ENCODE data around the gene C18orf54. TPM values are rescaled to one million over a fixed set of nuclear protein-coding genes. Genes with fewer than 3 reads are reported as not detected.
"Not testable (repeated sequence)": the region's sequence is repeated elsewhere in the genome, so short reads cannot be mapped to it uniquely, and the experiment has no call there.

Gene C18orf54
- under 1 TPM; 0.43 to 0.45 TPM for polyA plus RNA-seq

GRCh38 chr18:54357660-54358494 lies at the start of gene C18orf54, which contains the start of gene STARD6:
Gene C18orf54, plus strand, starts transcription at chr18:54357906. Its CDS starts 2,667 bp downstream, at chr18:54360573.
Gene STARD6, minus strand, starts transcription at chr18:54357858. Its CDS starts 3,285 bp downstream, at chr18:54354573.
- no peaks in the 10 kb centered on the region for H3K4me1 ChIP-seq (ENCODE audit: control insufficient read depth in 2 of 2, insufficient read depth in 2 of 2, low read length in 1 of 2)
- H3K27ac ChIP-seq (ENCODE audit: low read depth in 2 of 2, low read length in 1 of 2): peak within 1 kb of the TSS; percentile 36 to 61
- H3K4me3 ChIP-seq (ENCODE audit: low read depth in 1 of 2, low read length in 2 of 2): peak within 1 kb of the TSS; percentile 78 to 84
- WGBS, 2 donors: 0 to 1% methylated on average over 62 of the region's 62 CpGs
- H3K27me3 ChIP-seq (ENCODE audit: control insufficient read depth in 1 of 2, insufficient read depth in 2 of 2, low read length in 2 of 2): no peaks in the 10 kb centered on the region
- H3K9me3 ChIP-seq (ENCODE audit: control insufficient read depth in 2 of 2, insufficient read depth in 1 of 2, low read depth in 1 of 2, low read length in 1 of 2): no peaks in the 10 kb centered on the region
- H3K36me3 ChIP-seq (ENCODE audit: control insufficient read depth in 2 of 2, insufficient read depth in 2 of 2, low read length in 1 of 2): no peaks in the 10 kb centered on the region

- not testable (repeated sequence) for H3K36me3 ChIP-seq (ENCODE audit: control insufficient read depth in 2 of 2, insufficient read depth in 2 of 2, low read length in 1 of 2); H3K4me3 ChIP-seq (ENCODE audit: low read depth in 1 of 2, low read length in 2 of 2); H3K27ac ChIP-seq (ENCODE audit: low read depth in 2 of 2, low read length in 1 of 2); H3K9me3 ChIP-seq (ENCODE audit: control insufficient read depth in 2 of 2, insufficient read depth in 1 of 2, low read depth in 1 of 2, low read length in 1 of 2); H3K4me1 ChIP-seq (ENCODE audit: control insufficient read depth in 2 of 2, insufficient read depth in 2 of 2, low read length in 1 of 2); H3K27me3 ChIP-seq (ENCODE audit: control insufficient read depth in 1 of 2, insufficient read depth in 2 of 2, low read length in 2 of 2)
- WGBS, 2 donors: 76 to 86% methylated on average over 8 of the region's 8 CpGs
Observed at GRCh38 chr18:54309564-54309963, 48.1 kb upstream of the C18orf54 start.

- Histone ChIP-seq H3K4me3 (ENCODE audit: low read depth in 1 of 2, low read length in 2 of 2) (no peak overlapping the region), H3K9me3 (ENCODE audit: control insufficient read depth in 2 of 2, insufficient read depth in 1 of 2, low read depth in 1 of 2, low read length in 1 of 2) (no peaks in the 10 kb centered on the region), H3K4me1 (ENCODE audit: control insufficient read depth in 2 of 2, insufficient read depth in 2 of 2, low read length in 1 of 2) (no peaks in the 10 kb centered on the region), H3K27me3 (ENCODE audit: control insufficient read depth in 1 of 2, insufficient read depth in 2 of 2, low read length in 2 of 2) (no peaks in the 10 kb centered on the region), H3K27ac (ENCODE audit: low read depth in 2 of 2, low read length in 1 of 2) (no peak overlapping the region), H3K36me3 (ENCODE audit: control insufficient read depth in 2 of 2, insufficient read depth in 2 of 2, low read length in 1 of 2) (no peaks in the 10 kb centered on the region)
Observed at GRCh38 chr18:54316071-54316820, 41.5 kb upstream of the C18orf54 start.

GRCh38 chr18:54323561-54323960 lies 34.1 kb upstream of the C18orf54 start:
- Histone ChIP-seq H3K4me1 (ENCODE audit: control insufficient read depth in 2 of 2, insufficient read depth in 2 of 2, low read length in 1 of 2) (no peaks in the 10 kb centered on the region), H3K36me3 (ENCODE audit: control insufficient read depth in 2 of 2, insufficient read depth in 2 of 2, low read length in 1 of 2) (no peaks in the 10 kb centered on the region), H3K27ac (ENCODE audit: low read depth in 2 of 2, low read length in 1 of 2) (no peak overlapping the region), H3K27me3 (ENCODE audit: control insufficient read depth in 1 of 2, insufficient read depth in 2 of 2, low read length in 2 of 2) (no peaks in the 10 kb centered on the region), H3K4me3 (ENCODE audit: low read depth in 1 of 2, low read length in 2 of 2) (no peak overlapping the region), H3K9me3 (ENCODE audit: control insufficient read depth in 2 of 2, insufficient read depth in 1 of 2, low read depth in 1 of 2, low read length in 1 of 2) (no peaks in the 10 kb centered on the region)

- WGBS, 2 donors: 76 to 83% methylated on average over 2 of the region's 2 CpGs
- no peak overlapping the region for H3K4me3 ChIP-seq (ENCODE audit: low read depth in 1 of 2, low read length in 2 of 2)
- H3K4me1 ChIP-seq (ENCODE audit: control insufficient read depth in 2 of 2, insufficient read depth in 2 of 2, low read length in 1 of 2): no peaks in the 10 kb centered on the region
- H3K36me3 ChIP-seq (ENCODE audit: control insufficient read depth in 2 of 2, insufficient read depth in 2 of 2, low read length in 1 of 2): no peaks in the 10 kb centered on the region
- no peaks in the 10 kb centered on the region for H3K27me3 ChIP-seq (ENCODE audit: control insufficient read depth in 1 of 2, insufficient read depth in 2 of 2, low read length in 2 of 2)
- no peak overlapping the region for H3K27ac ChIP-seq (ENCODE audit: low read depth in 2 of 2, low read length in 1 of 2)
- H3K9me3 ChIP-seq (ENCODE audit: control insufficient read depth in 2 of 2, insufficient read depth in 1 of 2, low read depth in 1 of 2, low read length in 1 of 2): no peaks in the 10 kb centered on the region
Observed at GRCh38 chr18:54323970-54324369, 33.7 kb upstream of the C18orf54 start.

GRCh38 chr18:54327818-54328217 lies 29.9 kb upstream of the C18orf54 start:
- H3K27ac ChIP-seq (ENCODE audit: low read depth in 2 of 2, low read length in 1 of 2): no peak overlapping the region
- H3K36me3 ChIP-seq (ENCODE audit: control insufficient read depth in 2 of 2, insufficient read depth in 2 of 2, low read length in 1 of 2): no peaks in the 10 kb centered on the region
- 81 to 85% methylated on average over 4 of the region's 4 CpGs for WGBS, 2 donors
- H3K27me3 ChIP-seq (ENCODE audit: control insufficient read depth in 1 of 2, insufficient read depth in 2 of 2, low read length in 2 of 2): no peaks in the 10 kb centered on the region
- H3K4me1 ChIP-seq (ENCODE audit: control insufficient read depth in 2 of 2, insufficient read depth in 2 of 2, low read length in 1 of 2): no peaks in the 10 kb centered on the region
- H3K4me3 ChIP-seq (ENCODE audit: low read depth in 1 of 2, low read length in 2 of 2): no peak overlapping the region
- no peaks in the 10 kb centered on the region for H3K9me3 ChIP-seq (ENCODE audit: control insufficient read depth in 2 of 2, insufficient read depth in 1 of 2, low read depth in 1 of 2, low read length in 1 of 2)

GRCh38 chr18:54329787-54330186 lies 27.9 kb upstream of the C18orf54 start:
- H3K36me3 ChIP-seq (ENCODE audit: control insufficient read depth in 2 of 2, insufficient read depth in 2 of 2, low read length in 1 of 2): no peaks in the 10 kb centered on the region
- H3K9me3 ChIP-seq (ENCODE audit: control insufficient read depth in 2 of 2, insufficient read depth in 1 of 2, low read depth in 1 of 2, low read length in 1 of 2): no peaks in the 10 kb centered on the region
- H3K27me3 ChIP-seq (ENCODE audit: control insufficient read depth in 1 of 2, insufficient read depth in 2 of 2, low read length in 2 of 2): no peaks in the 10 kb centered on the region
- H3K4me1 ChIP-seq (ENCODE audit: control insufficient read depth in 2 of 2, insufficient read depth in 2 of 2, low read length in 1 of 2): no peaks in the 10 kb centered on the region
- H3K27ac ChIP-seq (ENCODE audit: low read depth in 2 of 2, low read length in 1 of 2): no peak overlapping the region
- no peak overlapping the region for H3K4me3 ChIP-seq (ENCODE audit: low read depth in 1 of 2, low read length in 2 of 2)

- no peaks in the 10 kb centered on the region for H3K36me3 ChIP-seq (ENCODE audit: control insufficient read depth in 2 of 2, insufficient read depth in 2 of 2, low read length in 1 of 2)
- H3K27ac ChIP-seq (ENCODE audit: low read depth in 2 of 2, low read length in 1 of 2): no peak overlapping the region
- no peak overlapping the region for H3K4me3 ChIP-seq (ENCODE audit: low read depth in 1 of 2, low read length in 2 of 2)
- WGBS, 2 donors: 67 to 70% methylated on average over 6 of the region's 6 CpGs
- no peaks in the 10 kb centered on the region for H3K9me3 ChIP-seq (ENCODE audit: control insufficient read depth in 2 of 2, insufficient read depth in 1 of 2, low read depth in 1 of 2, low read length in 1 of 2)
- no peaks in the 10 kb centered on the region for H3K4me1 ChIP-seq (ENCODE audit: control insufficient read depth in 2 of 2, insufficient read depth in 2 of 2, low read length in 1 of 2)
- no peaks in the 10 kb centered on the region for H3K27me3 ChIP-seq (ENCODE audit: control insufficient read depth in 1 of 2, insufficient read depth in 2 of 2, low read length in 2 of 2)
Observed at GRCh38 chr18:54330768-54331548, 26.7 kb upstream of the C18orf54 start.

- WGBS, 2 donors: 80 to 85% methylated on average over 2 of the region's 2 CpGs
- Histone ChIP-seq H3K27me3 (ENCODE audit: control insufficient read depth in 1 of 2, insufficient read depth in 2 of 2, low read length in 2 of 2) (no peaks in the 10 kb centered on the region), H3K9me3 (ENCODE audit: control insufficient read depth in 2 of 2, insufficient read depth in 1 of 2, low read depth in 1 of 2, low read length in 1 of 2) (no peaks in the 10 kb centered on the region), H3K36me3 (ENCODE audit: control insufficient read depth in 2 of 2, insufficient read depth in 2 of 2, low read length in 1 of 2) (no peaks in the 10 kb centered on the region), H3K4me1 (ENCODE audit: control insufficient read depth in 2 of 2, insufficient read depth in 2 of 2, low read length in 1 of 2) (no peaks in the 10 kb centered on the region), H3K4me3 (ENCODE audit: low read depth in 1 of 2, low read length in 2 of 2) (no peak overlapping the region), H3K27ac (ENCODE audit: low read depth in 2 of 2, low read length in 1 of 2) (no peak overlapping the region)
Observed at GRCh38 chr18:54335638-54336173, 22.0 kb upstream of the C18orf54 start.
